Heart left ventricle (tissue), 13 donors: ENCODE measurements around the gene AKR1B1.

ENCODE experiments used
- POLR2A ChIP-seq, 2 donors: fragments of 450-650 bp; IDR thresholded peaks; one replicate each; pipeline ENCODE4 v1.6.1; 2017; ENCODE audit warnings: antibody characterized with exemption in 2 of 2, mild to moderate bottlenecking in 2 of 2, moderate library complexity in 2 of 2
- TF ChIP-seq, protein P1 (sequence below), 12 donors: fragments of 200-600 bp; sonication (generic) in 4 of 12; IDR thresholded peaks; one replicate each; pipeline versions ENCODE4 v1.5.0 to v1.8.0; 2018 to 2022; ENCODE audit warnings: antibody characterized with exemption in 12 of 12, mild to moderate bottlenecking in 5 of 12
- donor health status: ischemic (EF 13 %, LVEDD 7.1; RV severe dilation, severe dysfunction).
- donor health status: DM: no; HTN: yes; CAD: no.
- donor health status: DM: no; HTN: no; CAD: no.
- donor health status: ischemic (EF 25% LVEDD 6.9; RV normal size, moderate dysfunction).
- donor health status: ischemic (EF 25% LVEDD 5.7; RV mildly dilated, moderate dysfunction).
- donor health status: ischemic (EF 35%, LVEDD 5.7; RV mildly dilated, moderate dysfunction).
- donor health status: nonischemic (EF 11% LVEDD 7.7; RV severe dilation, severe dysfunction).
- donor health status: DM: yes; HTN: yes; CAD: no.
- donor health status: PGD.
- donor health status: ischemic (EF 29% LVEDD 5.4; RV normal size, mild dysfunction).
- donor health status: nonischemic (EF 23%, LVEDD 6.1; RV moderate dilation, normal function).

DNA sequence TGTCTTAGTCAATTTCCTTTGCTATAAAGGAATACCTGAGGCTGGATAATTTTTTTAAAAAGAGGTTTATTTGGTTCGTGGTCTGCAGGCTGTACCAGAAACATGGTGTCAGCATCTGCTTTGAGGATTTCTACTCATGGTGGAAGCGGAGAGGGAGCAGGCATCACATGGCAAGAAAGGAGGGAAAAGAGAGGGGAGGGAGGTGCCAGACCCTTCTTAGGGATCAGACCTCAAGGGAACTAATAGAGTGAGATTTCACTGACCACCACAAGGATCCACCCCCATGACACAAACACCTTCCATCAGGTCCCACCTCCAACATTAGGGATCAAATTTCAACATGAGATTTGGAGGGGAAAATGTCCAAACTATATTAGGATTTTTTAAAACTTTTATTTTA is 41.5 kb upstream of the AKR1B1 start:
- TF ChIP-seq, protein P1, sequence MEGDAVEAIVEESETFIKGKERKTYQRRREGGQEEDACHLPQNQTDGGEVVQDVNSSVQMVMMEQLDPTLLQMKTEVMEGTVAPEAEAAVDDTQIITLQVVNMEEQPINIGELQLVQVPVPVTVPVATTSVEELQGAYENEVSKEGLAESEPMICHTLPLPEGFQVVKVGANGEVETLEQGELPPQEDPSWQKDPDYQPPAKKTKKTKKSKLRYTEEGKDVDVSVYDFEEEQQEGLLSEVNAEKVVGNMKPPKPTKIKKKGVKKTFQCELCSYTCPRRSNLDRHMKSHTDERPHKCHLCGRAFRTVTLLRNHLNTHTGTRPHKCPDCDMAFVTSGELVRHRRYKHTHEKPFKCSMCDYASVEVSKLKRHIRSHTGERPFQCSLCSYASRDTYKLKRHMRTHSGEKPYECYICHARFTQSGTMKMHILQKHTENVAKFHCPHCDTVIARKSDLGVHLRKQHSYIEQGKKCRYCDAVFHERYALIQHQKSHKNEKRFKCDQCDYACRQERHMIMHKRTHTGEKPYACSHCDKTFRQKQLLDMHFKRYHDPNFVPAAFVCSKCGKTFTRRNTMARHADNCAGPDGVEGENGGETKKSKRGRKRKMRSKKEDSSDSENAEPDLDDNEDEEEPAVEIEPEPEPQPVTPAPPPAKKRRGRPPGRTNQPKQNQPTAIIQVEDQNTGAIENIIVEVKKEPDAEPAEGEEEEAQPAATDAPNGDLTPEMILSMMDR (IDR thresholded peaks at IDR 0.05) = no peak
- no peak for TF ChIP-seq POLR2A (IDR thresholded peaks at IDR 0.05)
